Measurements from ENCODE around the gene KCNQ2. TPM values are rescaled to one million over a fixed set of nuclear protein-coding genes. Genes with fewer than 3 reads are reported as not detected.
A peak's percentile ranks its signal among the peaks of the same experiment; 100 is the strongest.

KCNQ2 gene
- total and polyA plus RNA-seq, 4 donors: not detected

DNA sequence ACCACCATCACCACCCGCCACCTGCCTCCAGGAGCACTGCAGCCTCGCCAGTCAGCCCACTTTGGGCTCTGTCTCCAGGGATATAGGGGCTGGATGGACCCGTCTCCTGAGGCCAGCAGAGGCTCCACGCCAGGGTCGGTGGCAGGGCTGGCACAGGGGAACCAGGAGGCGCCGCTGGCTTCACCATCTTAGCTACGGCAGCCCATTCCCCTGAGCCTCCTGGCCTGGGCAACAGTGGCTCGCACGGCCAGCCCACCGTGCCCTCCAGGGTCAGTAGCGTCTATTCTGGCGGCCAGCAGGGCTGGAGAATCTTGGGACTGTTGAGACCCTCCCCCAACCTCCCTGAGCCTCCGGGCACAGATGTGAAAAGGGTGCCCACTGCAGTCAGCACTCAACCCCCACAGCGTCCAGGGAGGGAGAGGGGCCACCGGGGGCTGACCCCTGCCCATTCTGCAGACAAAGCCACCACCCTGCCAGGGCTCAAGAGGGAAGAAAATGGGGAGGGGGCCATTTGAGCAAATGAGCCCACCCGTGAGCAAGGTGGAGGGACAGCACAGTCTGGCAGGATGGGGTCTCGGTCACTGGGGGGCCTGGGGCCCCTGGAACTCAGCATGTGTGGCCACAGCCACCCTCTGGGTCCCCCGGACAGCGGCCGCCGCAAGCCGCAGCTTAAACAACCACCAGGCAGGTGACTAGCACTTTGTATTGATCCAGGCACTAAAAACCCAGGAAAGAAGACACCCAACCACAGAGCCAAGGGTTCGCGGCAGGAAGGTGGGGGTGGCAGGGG, 28.7 kb downstream of the KCNQ2 start:
- Histone ChIP-seq H3K9ac (ENCODE audit: low read depth in 1 of 2, low read length in 2 of 2) (no peak overlapping the region), H3K4me3 (ENCODE audit: low read depth in 1 of 3, low read length in 3 of 3) (no peak overlapping the region), H3K4me1 (ENCODE audit: control insufficient read depth in 4 of 4, insufficient read depth in 4 of 4, low read length in 3 of 4) (no peaks in the 10 kb centered on the region), H3K27ac (ENCODE audit: low read depth in 1 of 2, low read length in 2 of 2) (no peak overlapping the region), H3K9me3 (ENCODE audit: control insufficient read depth in 4 of 4, low read length in 3 of 4) (no peaks in the 10 kb centered on the region), H3K36me3 (ENCODE audit: control insufficient read depth in 4 of 4, insufficient read depth in 3 of 4, low read depth in 1 of 4, low read length in 3 of 4) (no peaks in the 10 kb centered on the region), H3K27me3 (ENCODE audit: control insufficient read depth in 4 of 4, insufficient read depth in 4 of 4, low read length in 3 of 4) (peaks cover 0 to 3% (median 0%) of the 10 kb centered on the region in 4 donors)
- DNase-seq (ENCODE audit: low spot score): no peak
- 80% methylated on average over 25 of the region's 25 CpGs for WGBS
- TF ChIP-seq HNF4G (IDR thresholded peaks at IDR 0.05) (no peak), FOXA2 (IDR thresholded peaks at IDR 0.05) (no peak), NR2F2 (IDR thresholded peaks at IDR 0.05) (no peak), TAF1 (conservative IDR thresholded peaks at IDR 0.05) (no peak), RAD21 (IDR thresholded peaks at IDR 0.05) (no peak), GABPA (IDR thresholded peaks at IDR 0.05 in 1 of 2, conservative IDR thresholded peaks at IDR 0.05 in 1 of 2) (no peak)
- TF ChIP-seq, protein P1, sequence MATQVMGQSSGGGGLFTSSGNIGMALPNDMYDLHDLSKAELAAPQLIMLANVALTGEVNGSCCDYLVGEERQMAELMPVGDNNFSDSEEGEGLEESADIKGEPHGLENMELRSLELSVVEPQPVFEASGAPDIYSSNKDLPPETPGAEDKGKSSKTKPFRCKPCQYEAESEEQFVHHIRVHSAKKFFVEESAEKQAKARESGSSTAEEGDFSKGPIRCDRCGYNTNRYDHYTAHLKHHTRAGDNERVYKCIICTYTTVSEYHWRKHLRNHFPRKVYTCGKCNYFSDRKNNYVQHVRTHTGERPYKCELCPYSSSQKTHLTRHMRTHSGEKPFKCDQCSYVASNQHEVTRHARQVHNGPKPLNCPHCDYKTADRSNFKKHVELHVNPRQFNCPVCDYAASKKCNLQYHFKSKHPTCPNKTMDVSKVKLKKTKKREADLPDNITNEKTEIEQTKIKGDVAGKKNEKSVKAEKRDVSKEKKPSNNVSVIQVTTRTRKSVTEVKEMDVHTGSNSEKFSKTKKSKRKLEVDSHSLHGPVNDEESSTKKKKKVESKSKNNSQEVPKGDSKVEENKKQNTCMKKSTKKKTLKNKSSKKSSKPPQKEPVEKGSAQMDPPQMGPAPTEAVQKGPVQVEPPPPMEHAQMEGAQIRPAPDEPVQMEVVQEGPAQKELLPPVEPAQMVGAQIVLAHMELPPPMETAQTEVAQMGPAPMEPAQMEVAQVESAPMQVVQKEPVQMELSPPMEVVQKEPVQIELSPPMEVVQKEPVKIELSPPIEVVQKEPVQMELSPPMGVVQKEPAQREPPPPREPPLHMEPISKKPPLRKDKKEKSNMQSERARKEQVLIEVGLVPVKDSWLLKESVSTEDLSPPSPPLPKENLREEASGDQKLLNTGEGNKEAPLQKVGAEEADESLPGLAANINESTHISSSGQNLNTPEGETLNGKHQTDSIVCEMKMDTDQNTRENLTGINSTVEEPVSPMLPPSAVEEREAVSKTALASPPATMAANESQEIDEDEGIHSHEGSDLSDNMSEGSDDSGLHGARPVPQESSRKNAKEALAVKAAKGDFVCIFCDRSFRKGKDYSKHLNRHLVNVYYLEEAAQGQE (IDR thresholded peaks at IDR 0.05): no peak
- TF ChIP-seq, protein P2, sequence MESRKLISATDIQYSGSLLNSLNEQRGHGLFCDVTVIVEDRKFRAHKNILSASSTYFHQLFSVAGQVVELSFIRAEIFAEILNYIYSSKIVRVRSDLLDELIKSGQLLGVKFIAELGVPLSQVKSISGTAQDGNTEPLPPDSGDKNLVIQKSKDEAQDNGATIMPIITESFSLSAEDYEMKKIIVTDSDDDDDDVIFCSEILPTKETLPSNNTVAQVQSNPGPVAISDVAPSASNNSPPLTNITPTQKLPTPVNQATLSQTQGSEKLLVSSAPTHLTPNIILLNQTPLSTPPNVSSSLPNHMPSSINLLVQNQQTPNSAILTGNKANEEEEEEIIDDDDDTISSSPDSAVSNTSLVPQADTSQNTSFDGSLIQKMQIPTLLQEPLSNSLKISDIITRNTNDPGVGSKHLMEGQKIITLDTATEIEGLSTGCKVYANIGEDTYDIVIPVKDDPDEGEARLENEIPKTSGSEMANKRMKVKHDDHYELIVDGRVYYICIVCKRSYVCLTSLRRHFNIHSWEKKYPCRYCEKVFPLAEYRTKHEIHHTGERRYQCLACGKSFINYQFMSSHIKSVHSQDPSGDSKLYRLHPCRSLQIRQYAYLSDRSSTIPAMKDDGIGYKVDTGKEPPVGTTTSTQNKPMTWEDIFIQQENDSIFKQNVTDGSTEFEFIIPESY (IDR thresholded peaks at IDR 0.05): no peak
- TF ChIP-seq, protein P3, sequence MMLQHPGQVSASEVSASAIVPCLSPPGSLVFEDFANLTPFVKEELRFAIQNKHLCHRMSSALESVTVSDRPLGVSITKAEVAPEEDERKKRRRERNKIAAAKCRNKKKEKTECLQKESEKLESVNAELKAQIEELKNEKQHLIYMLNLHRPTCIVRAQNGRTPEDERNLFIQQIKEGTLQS (IDR thresholded peaks at IDR 0.05): no peak

DNA sequence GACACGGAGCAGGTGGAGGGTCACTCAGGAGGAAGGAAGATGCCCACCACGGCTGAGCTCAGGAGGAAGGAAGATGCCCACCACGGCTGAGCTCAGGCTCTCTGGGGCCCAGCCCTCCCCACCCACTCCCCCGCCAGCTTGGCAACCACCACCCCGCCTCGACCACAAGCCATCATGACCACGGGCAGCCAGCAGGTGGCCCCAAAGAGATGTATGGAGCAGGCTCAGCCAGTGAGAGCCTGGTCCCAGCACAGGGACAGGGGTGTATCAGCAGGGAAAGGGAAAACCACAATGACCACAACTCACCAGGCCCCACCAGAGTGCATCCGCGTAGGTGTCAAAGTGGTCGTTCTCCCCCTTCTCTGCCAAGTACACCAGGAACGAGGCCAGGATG, 30.4 kb downstream of the KCNQ2 start:
- peaks cover 0 to 3% (median 0%) of the 10 kb centered on the region in 4 donors for H3K27me3 ChIP-seq (ENCODE audit: control insufficient read depth in 4 of 4, insufficient read depth in 4 of 4, low read length in 3 of 4)
- DNase-seq (ENCODE audit: low spot score): peak; percentile 37
- 39% methylated on average over 11 of the region's 11 CpGs for WGBS
- H3K9me3 ChIP-seq (ENCODE audit: control insufficient read depth in 4 of 4, low read length in 3 of 4): no peaks in the 10 kb centered on the region
- no peak overlapping the region for H3K4me3 ChIP-seq (ENCODE audit: low read depth in 1 of 3, low read length in 3 of 3)
- TF ChIP-seq FOXA2 (IDR thresholded peaks at IDR 0.05) (no peak), SP1 (IDR thresholded peaks at IDR 0.05) (no peak), RAD21 (IDR thresholded peaks at IDR 0.05) (peak in 1 of 2 donors; percentile 46)
- TF ChIP-seq, protein P3 (IDR thresholded peaks at IDR 0.05): no peak
- TF ChIP-seq, protein P4, sequence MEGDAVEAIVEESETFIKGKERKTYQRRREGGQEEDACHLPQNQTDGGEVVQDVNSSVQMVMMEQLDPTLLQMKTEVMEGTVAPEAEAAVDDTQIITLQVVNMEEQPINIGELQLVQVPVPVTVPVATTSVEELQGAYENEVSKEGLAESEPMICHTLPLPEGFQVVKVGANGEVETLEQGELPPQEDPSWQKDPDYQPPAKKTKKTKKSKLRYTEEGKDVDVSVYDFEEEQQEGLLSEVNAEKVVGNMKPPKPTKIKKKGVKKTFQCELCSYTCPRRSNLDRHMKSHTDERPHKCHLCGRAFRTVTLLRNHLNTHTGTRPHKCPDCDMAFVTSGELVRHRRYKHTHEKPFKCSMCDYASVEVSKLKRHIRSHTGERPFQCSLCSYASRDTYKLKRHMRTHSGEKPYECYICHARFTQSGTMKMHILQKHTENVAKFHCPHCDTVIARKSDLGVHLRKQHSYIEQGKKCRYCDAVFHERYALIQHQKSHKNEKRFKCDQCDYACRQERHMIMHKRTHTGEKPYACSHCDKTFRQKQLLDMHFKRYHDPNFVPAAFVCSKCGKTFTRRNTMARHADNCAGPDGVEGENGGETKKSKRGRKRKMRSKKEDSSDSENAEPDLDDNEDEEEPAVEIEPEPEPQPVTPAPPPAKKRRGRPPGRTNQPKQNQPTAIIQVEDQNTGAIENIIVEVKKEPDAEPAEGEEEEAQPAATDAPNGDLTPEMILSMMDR (IDR thresholded peaks at IDR 0.05; ENCODE audit: low read depth, low read length, missing input control): peak; percentile 17
- no peaks in the 10 kb centered on the region for H3K4me1 ChIP-seq (ENCODE audit: control insufficient read depth in 4 of 4, insufficient read depth in 4 of 4, low read length in 3 of 4)
- no peak overlapping the region for H3K9ac ChIP-seq (ENCODE audit: low read depth in 1 of 2, low read length in 2 of 2)
- no peaks in the 10 kb centered on the region for H3K36me3 ChIP-seq (ENCODE audit: control insufficient read depth in 4 of 4, insufficient read depth in 3 of 4, low read depth in 1 of 4, low read length in 3 of 4)
- H3K27ac ChIP-seq (ENCODE audit: low read depth in 1 of 2, low read length in 2 of 2): no peak overlapping the region
